CD4-positive, alpha-beta memory T cell (primary cell): ENCODE measurements around the gene NMRAL1. TPM values are rescaled to one million over a fixed set of nuclear protein-coding genes. Genes with fewer than 3 reads are reported as not detected.

ENCODE experiments used
- CTCF ChIA-PET: fragments of 350-600 bp; sonication (Branson Sonifier 250); formaldehyde crosslinking; loops from one replicate; lab custom pipeline; 2021; ENCODE audit warnings: inconsistent platforms; ENCODE audit not compliant: partially characterized antibody; lab: Charles Lee
- POLR2A ChIA-PET: fragments of 350-600 bp; sonication (Branson Sonifier 250); formaldehyde crosslinking; loops from one replicate; lab custom pipeline; 2021; ENCODE audit not compliant: partially characterized antibody; lab: Charles Lee
- DNase-seq, 5 donors: peaks; one replicate each; pipeline versions ENCODE4 v3.0.0 to v3.0.0-alpha.2; 2020 to 2022; ENCODE audit warnings: mixed read lengths in 1 of 5
- H3K27ac ChIP-seq: one replicate; pipeline ENCODE4 v1.7.0; 2013; ENCODE audit warnings: low read depth, low read length
- H3K27me3 ChIP-seq: 2 replicates; pipeline ENCODE4 v1.7.0; 2013; ENCODE audit warnings: mild to moderate bottlenecking, low read length, moderate library complexity; ENCODE audit not compliant: insufficient read depth
- H3K36me3 ChIP-seq: 2 replicates; pipeline ENCODE4 v1.7.0; 2013; ENCODE audit warnings: mild to moderate bottlenecking, low read length, moderate library complexity; ENCODE audit not compliant: insufficient read depth
- H3K4me1 ChIP-seq: 2 replicates; pipeline ENCODE4 v1.7.0; 2013; ENCODE audit warnings: mild to moderate bottlenecking, low read length, moderate library complexity; ENCODE audit not compliant: insufficient read depth
- H3K4me3 ChIP-seq, 2 donors: one replicate each; pipeline ENCODE4 v1.7.0; 2013; ENCODE audit warnings: low read length in 2 of 2, mild to moderate bottlenecking in 1 of 2
- H3K9me3 ChIP-seq, 2 donors: one replicate each; pipeline ENCODE4 v1.7.0; 2013; ENCODE audit warnings: low read length in 2 of 2, control low read depth in 1 of 2; ENCODE audit not compliant: control insufficient read depth in 1 of 2
- H3K27ac Mint-ChIP-seq, 7 donors: one replicate each; pipeline ENCODE4 v1.8.0; 2020 to 2021; ENCODE audit warnings: mixed read lengths in 7 of 7, mild to moderate bottlenecking in 6 of 7, inconsistent platforms in 3 of 7, moderate library complexity in 3 of 7
- H3K27me3 Mint-ChIP-seq, 2 donors: one replicate each; pipeline ENCODE4 v1.8.0; 2020 to 2021; ENCODE audit warnings: mixed read lengths in 2 of 2
- H3K36me3 Mint-ChIP-seq, 2 donors: one replicate each; pipeline ENCODE4 v1.8.0; 2020 to 2021; ENCODE audit warnings: mixed read lengths in 2 of 2, inconsistent platforms in 1 of 2, mild to moderate bottlenecking in 1 of 2
- H3K4me1 Mint-ChIP-seq, 4 donors: one replicate each; pipeline ENCODE4 v1.8.0; 2020 to 2021; ENCODE audit warnings: mixed read lengths in 4 of 4, mild to moderate bottlenecking in 1 of 4
- H3K4me3 Mint-ChIP-seq, 8 donors: one replicate each; pipeline ENCODE4 v1.8.0; 2020 to 2021; ENCODE audit warnings: mixed read lengths in 8 of 8, mild to moderate bottlenecking in 7 of 8, moderate library complexity in 6 of 8, inconsistent platforms in 3 of 8
- H3K9me3 Mint-ChIP-seq, 8 donors: one replicate each; pipeline ENCODE4 v1.8.0; 2020 to 2021; ENCODE audit warnings: mixed read lengths in 8 of 8, mild to moderate bottlenecking in 5 of 8, inconsistent platforms in 3 of 8, moderate library complexity in 1 of 8
- intact Hi-C: fragments of 100-400 bp; cut with micrococcal nuclease; formaldehyde crosslinking; loops from one replicate; pipeline ENCODE4 v1.15.1; 2023
- polyA plus RNA-seq, 2 donors: library from polyadenylated mRNA; unstranded; fragments of 300-500 nt; fragmentation: Illumina TruSeq; gene quantifications; one replicate each; pipeline ENCODE4 v1.2.3, GENCODE V29; 2021
- total RNA-seq, 2 experiments: library from RNA; stranded (reverse); gene quantifications; one replicate each; pipeline ENCODE4 v1.2.3, GENCODE V29; 2021

The NMRAL1 gene
- total and polyA plus RNA-seq, 4 experiments from 2014 or later: 55.1 to 65.7 (median 61.7) TPM

GRCh38 chr16:4412854-4413253 lies 61.6 kb downstream of the NMRAL1 start:
- Mint-ChIP-seq H3K27ac (peak overlapping the region; percentile 66 to 100 (median 96)), H3K27me3 (no peaks in the 10 kb centered on the region), H3K9me3 (peaks cover 0 to 6% (median 0%) of the 10 kb centered on the region in 8 donors), H3K4me3 (peak overlapping the region in 5 of 8 donors; percentile 10 to 48 (median 32)), H3K36me3 (peaks cover 24 to 62% of the 10 kb centered on the region in 2 donors), H3K4me1 (peaks cover 33 to 71% (median 50%) of the 10 kb centered on the region in 4 donors)
- Histone ChIP-seq H3K36me3 (peaks cover 49% of the 10 kb centered on the region), H3K27me3 (no peaks in the 10 kb centered on the region), H3K4me3 (no peak overlapping the region), H3K4me1 (peaks cover 62% of the 10 kb centered on the region), H3K9me3 (no peaks in the 10 kb centered on the region), H3K27ac (peak overlapping the region; percentile 95)
- ChIA-PET POLR2A (interaction anchor here (5.2 kb wide), 1 partner anchor 10 kb away, joined by 49 read pairs; no protein-coding TSS in a partner anchor), CTCF (interaction anchor here (5.3 kb wide), 1 partner anchor 10 kb away, joined by 50 read pairs; no protein-coding TSS in a partner anchor)
- DNase-seq: no peak
- intact Hi-C loops: no loop called here

GRCh38 chr16:4412159-4412558 lies 62.3 kb downstream of the NMRAL1 start:
- intact Hi-C loops: no loop called here
- ChIA-PET POLR2A (interaction anchor here (5.2 kb wide), 1 partner anchor 9 kb away, joined by 49 read pairs; no protein-coding TSS in a partner anchor), CTCF (interaction anchor here (5.3 kb wide), 1 partner anchor 9 kb away, joined by 50 read pairs; no protein-coding TSS in a partner anchor)
- peak in 2 of 5 donors; percentile 1 to 10 for DNase-seq
- Mint-ChIP-seq H3K9me3 (peaks cover 0 to 6% (median 0%) of the 10 kb centered on the region in 8 donors), H3K27ac (peak overlapping the region; percentile 66 to 99 (median 83)), H3K4me3 (peak overlapping the region in 3 of 8 donors; percentile 11 to 40 (median 27)), H3K27me3 (no peaks in the 10 kb centered on the region), H3K4me1 (peaks cover 33 to 66% (median 48%) of the 10 kb centered on the region in 4 donors), H3K36me3 (peaks cover 24 to 65% of the 10 kb centered on the region in 2 donors)
- Histone ChIP-seq H3K27ac (peak overlapping the region; percentile 95), H3K27me3 (no peaks in the 10 kb centered on the region), H3K9me3 (no peaks in the 10 kb centered on the region), H3K4me3 (no peak overlapping the region), H3K36me3 (peaks cover 56% of the 10 kb centered on the region), H3K4me1 (peaks cover 62% of the 10 kb centered on the region)

Other genes with a start within 250 kb of the NMRAL1 start
- not detected for gene SRL, start 232.5 kb downstream of the NMRAL1 start, total RNA-seq
- gene SRL, start 232.5 kb downstream of the NMRAL1 start, polyA plus RNA-seq: not detected
- 10 to 100 TPM; 25.2 to 27.3 TPM for gene TFAP4, start 201.6 kb downstream of the NMRAL1 start, total RNA-seq
- under 1 TPM; 0.59 to 1.00 TPM for gene TFAP4, start 201.6 kb downstream of the NMRAL1 start, polyA plus RNA-seq
- gene GLIS2, start 158.6 kb downstream of the NMRAL1 start, total RNA-seq: under 1 TPM in 1 of 2 experiments, not detected in 1; 0.08 TPM
- gene GLIS2, start 158.6 kb downstream of the NMRAL1 start, polyA plus RNA-seq: not detected
- 10 to 100 TPM; 38.6 to 54.8 TPM for gene PAM16, start 123.3 kb downstream of the NMRAL1 start, total RNA-seq
- gene PAM16, start 123.3 kb downstream of the NMRAL1 start, polyA plus RNA-seq: 10 to 100 TPM; 34.6 to 34.8 TPM
- gene VASN, start 102.8 kb downstream of the NMRAL1 start, total RNA-seq: under 1 TPM; 0.11 to 0.29 TPM
- under 1 TPM in 1 of 2 donors, not detected in 1; 0.16 TPM for gene VASN, start 102.8 kb downstream of the NMRAL1 start, polyA plus RNA-seq
- 100 to 1,000 TPM; 176 to 184 TPM for gene CORO7, start 58.0 kb downstream of the NMRAL1 start, total RNA-seq
- gene CORO7, start 58.0 kb downstream of the NMRAL1 start, polyA plus RNA-seq: 100 to 1,000 TPM in 1 of 2 donors, 10 to 100 TPM in 1; 48.2 to 139 TPM
- gene DNAJA3, start 48.8 kb downstream of the NMRAL1 start, total RNA-seq: 10 to 100 TPM; 67.5 to 71.1 TPM
- gene DNAJA3, start 48.8 kb downstream of the NMRAL1 start, polyA plus RNA-seq: 10 to 100 TPM; 52.4 to 55.5 TPM
- gene HMOX2, start 1.8 kb upstream of the NMRAL1 start, total RNA-seq: 10 to 100 TPM; 64.1 to 72.4 TPM
- gene HMOX2, start 1.8 kb upstream of the NMRAL1 start, polyA plus RNA-seq: 100 to 1,000 TPM; 164 to 206 TPM
- gene CDIP1, start 64.1 kb upstream of the NMRAL1 start, total RNA-seq: 10 to 100 TPM; 19.0 to 21.1 TPM
- 10 to 100 TPM; 10.2 to 15.7 TPM for gene CDIP1, start 64.1 kb upstream of the NMRAL1 start, polyA plus RNA-seq
- under 1 TPM; 0.29 to 0.33 TPM for gene C16orf96, start 81.7 kb upstream of the NMRAL1 start, total RNA-seq
- gene C16orf96, start 81.7 kb upstream of the NMRAL1 start, polyA plus RNA-seq: not detected
- 10 to 100 TPM; 30.1 to 41.0 TPM for gene UBALD1, start 140.3 kb upstream of the NMRAL1 start, total RNA-seq
- 1 to 10 TPM; 2.4 to 4.8 TPM for gene UBALD1, start 140.3 kb upstream of the NMRAL1 start, polyA plus RNA-seq
- 10 to 100 TPM; 62.2 to 64.1 TPM for gene MGRN1, start 150.2 kb upstream of the NMRAL1 start, total RNA-seq
- gene MGRN1, start 150.2 kb upstream of the NMRAL1 start, polyA plus RNA-seq: 1 to 10 TPM; 1.2 to 7.7 TPM
- 10 to 100 TPM; 52.4 to 53.7 TPM for gene NUDT16L1, start 218.9 kb upstream of the NMRAL1 start, total RNA-seq
- 100 to 1,000 TPM in 1 of 2 donors, 10 to 100 TPM in 1; 80.1 to 125 TPM for gene NUDT16L1, start 218.9 kb upstream of the NMRAL1 start, polyA plus RNA-seq